ENCODE data around the gene ZBTB46.
"Not testable (repeated sequence)": the region's sequence is repeated elsewhere in the genome, so short reads cannot be mapped to it uniquely, and the experiment has no call there.

ZBTB46 gene

DNA sequence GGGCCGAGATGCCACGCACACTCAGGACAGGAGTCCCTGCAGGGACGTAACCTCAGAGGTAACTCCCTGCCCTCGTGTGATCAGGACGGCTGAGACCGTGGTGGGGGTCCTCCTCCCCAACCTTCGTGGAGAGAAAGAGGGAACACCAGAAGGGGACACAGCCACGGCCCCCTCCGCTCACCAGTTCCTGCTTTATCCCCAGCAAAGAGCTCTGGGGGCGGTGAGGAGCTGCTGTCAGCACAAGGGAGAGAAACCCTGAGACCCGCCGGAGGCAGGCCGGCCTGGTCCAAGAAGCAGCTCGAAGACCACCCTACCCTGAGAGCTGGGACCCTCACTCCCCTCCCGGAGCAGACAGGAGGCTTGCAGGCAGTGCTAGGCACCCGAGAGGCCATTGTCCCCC is 47.1 kb downstream of the ZBTB46 start:
- DNase-seq: no peak

DNA sequence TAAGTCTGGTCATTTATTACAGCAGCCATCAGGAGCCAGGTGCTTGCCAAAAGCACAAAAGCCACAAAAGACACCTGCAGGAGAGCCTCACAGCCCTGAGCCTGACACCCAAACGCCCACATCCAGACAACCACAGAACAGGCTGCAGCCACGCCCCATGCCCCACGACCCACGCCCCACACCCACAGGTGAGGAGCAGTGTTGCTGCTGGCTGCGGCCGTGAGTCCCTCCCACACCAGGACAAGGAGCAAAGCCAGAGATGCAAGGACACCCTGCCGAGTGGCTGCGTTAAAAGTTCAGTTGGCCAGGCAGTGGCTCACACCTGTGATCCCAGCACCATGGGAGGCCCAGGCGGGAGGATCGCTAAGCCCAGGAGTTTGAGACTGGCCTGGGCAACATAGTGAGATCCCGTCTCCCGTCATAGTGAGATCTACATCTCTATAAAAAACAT is 48.5 kb downstream of the ZBTB46 start:
- DNase-seq: no peak

DNA sequence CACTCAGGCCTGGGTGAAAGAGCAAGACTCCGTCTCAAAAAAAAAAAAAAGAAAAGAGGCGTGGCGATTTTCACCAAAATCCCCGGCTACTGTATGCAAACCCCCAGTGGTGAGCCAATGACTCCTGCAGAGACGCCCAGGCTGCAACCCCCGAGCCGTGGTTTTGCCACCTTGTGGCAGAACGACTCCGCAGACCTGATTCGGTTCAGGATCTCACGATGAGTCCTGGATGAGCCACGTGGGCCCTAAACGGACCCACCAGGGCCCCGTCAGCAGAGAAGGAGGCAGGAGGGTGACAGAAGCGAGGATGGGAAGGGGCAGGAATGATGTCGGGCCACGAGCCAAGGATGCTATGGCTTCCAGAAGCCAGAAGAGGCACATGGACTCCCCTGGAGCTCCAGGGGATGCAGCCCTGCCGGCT is 49.0 kb downstream of the ZBTB46 start:
- DNase-seq: no peak

DNA sequence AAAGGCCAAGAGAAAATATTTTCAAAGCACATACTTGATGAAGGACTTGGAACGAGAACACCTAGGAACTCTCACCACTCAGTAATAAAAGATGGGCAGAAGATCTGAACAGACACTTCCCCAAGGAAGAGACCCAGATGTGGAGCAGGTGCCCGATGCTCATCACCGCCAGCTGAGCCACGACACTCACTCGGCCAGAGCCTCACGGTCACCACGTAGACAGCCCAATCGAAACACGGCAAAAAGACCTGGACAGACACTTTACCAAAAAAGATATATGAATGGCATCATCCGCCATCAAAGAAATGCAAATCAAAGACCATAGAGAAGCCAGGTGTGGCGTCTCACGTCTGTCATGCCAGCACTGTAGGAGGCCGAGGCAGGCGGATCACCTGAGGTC is 49.9 kb downstream of the ZBTB46 start:
- DNase-seq: no peak

DNA sequence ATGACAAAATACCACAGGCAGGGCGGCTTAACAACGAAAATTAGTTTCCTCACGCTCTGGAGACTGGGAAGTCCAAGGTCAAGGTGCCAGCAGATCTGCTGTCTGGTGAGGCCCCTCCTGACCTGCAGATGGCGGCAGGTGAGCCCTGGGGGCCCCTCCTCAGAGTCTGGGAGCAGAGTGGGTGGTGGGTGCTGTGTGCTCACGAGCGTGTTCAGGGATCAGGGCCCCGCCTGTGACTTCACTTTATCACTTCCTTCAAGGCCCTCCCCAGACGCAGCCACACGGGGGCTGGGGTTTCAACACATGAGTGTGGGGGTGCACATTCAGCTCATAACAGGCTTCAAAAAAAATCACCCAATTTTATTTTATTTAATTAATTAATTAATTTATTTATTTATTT is 52.2 kb downstream of the ZBTB46 start:
- no peak for DNase-seq

DNA sequence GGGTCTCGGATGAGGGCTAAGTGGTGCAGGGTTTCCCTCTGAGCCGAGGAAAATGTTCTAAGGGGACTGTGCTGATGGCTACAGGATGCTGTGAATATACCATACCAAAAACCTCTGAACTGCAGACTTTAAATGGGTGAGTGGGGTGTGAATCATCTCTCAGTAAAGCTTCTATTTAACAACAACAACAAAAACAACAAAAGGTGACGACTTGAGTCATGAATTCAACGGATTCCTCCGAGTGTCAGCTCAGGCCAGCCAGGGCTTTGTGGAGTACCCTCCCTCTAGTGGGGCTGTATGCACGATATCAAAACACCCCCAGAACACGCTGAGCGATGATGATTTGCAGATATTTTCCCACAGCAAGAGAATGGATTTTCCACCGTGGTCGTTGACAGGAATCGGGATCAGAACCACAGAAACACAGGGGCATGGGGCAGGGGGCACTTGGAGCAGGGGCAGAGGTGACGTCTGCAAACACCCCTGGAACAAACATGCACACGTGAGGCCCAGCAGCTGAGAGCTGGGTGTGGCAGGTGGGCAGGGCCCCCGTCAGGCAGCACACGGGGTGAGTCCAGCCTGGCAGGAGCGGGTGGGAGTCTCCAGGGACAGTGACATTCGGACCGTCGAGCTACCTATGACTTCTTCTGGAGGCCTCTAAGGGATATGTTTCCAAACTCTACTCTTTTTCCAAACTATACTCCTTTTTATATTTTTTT is 52.9 kb downstream of the ZBTB46 start:
- no peak for DNase-seq

DNA sequence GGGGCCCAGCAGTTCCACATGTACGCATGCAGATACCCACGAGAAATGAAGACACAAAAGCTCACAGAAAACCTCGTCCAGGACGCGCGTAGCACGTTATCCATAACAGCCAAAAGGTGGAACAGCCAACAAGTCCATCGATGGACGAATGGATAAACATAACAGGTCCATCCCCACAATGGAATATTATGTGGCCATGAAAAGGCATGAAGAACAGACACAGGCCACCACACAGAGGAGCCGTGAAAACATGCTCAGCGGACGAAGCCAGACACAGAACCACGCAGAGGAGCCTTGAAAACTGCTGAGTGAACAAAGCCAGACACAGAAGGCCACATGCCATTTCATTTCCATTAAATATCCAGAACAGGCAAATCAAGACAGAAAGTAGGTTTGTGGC is 53.5 kb downstream of the ZBTB46 start:
- no peak for DNase-seq

DNA sequence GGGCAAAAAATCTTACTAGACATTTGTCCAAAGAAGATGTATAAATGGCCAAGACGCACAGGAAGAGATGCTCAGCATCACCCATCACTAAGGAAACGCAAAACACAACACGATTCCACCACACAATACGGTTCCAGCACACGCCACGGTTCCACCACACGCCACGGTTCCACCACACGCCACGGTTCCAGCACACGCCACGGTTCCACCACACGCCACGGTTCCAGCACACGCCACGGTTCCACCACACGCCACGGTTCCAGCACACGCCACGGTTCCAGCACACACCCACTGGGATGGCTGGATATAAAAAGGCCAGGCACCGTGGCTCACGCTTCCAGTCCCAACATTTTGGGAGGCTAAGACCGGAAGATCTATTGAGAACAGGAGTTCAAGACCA is 54.2 kb downstream of the ZBTB46 start:
- not testable (repeated sequence) for DNase-seq

DNA sequence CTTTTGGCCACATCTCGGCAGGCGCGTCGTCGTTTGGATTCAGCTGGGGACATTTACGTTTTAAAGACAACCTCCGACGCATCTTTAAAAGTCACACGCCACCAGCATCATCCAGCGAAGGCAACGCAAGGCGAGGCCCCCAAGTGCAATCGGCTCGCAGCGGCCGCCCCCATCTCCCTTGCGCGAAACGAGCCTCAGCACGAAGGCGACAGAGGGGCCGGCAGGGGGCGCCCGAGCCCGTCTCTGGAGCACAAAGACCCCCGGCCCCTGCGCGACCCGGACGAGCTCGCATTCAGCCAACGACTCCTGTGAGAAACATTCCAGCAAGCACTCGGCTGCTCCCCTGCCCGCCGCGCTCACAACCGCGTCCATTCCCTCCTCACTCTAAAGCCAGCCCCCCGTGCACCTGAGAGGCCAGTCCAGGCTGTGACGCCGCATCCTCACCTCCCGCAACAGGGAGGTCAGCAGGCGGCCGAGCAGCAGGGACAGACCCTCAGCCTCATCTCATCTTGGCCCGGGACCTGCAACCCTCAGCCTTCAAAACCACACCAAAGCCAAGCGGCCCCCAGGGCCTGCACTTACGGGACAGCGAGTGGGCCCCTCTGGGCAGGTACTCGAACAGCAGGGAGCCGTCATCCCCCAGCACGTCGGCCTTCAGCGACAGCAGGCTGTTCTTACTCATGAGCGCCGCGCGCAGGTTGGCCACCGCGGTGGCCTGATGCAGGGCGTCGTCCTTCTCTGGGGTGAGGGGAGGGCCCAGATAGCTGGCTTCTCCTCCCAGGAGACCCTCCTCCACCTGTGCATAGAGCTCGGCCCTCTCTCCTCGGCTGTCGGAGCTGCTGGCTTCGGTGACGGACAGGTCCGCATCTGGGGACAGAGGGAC is 55.7 kb downstream of the ZBTB46 start:
- no peak for DNase-seq

DNA sequence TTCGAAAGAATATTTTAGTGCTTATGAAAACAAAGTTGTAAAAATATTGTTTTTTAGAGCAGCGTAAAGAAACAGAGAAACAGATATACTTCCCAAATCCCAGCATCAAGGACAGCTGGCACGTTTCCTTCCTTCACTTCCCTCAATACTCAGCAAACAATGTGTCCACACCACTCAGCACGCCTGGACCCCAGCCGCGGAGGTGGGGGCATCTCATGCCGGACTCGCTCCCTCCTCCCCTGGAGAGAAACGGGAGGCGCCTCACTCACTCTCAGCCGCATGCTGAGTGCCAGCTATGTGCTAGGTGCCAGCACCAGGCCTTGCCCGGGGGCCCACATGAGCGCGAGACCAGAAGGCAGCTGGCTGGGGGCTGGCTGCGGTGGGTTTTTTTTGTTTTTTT is 56.8 kb downstream of the ZBTB46 start:
- DNase-seq: no peak

DNA sequence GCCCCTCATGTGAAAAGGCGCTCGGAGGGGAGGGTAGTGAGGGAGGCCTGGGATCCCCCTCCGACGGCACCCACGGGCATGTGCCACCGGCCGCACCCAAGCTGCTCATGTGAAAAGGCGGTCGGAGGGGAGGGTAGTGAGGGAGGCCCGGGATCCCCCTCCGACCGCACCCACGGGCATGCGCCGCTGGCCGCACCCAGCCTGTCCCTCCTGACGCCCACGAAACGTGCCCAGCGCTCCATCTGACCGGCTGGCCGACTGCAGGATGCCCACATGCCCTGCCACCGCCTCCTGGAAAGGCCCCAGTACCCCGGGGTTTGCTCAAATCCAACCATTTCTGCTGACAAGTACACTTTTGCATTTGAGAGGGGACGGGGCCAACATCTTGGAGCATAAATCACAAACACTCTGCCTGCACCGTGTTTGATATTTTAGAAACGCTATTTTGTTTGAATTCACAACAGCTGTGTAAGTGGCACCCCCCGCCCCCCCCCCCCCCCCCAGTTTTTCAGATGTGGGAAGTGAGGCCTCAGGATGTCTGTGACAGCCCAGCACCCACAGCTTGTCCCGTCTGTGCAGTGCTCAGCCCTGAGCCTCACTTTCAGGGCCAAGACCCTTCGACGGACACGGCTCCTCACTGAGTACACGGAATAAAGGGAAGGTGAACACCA is 57.4 kb downstream of the ZBTB46 start:
- no peak for DNase-seq

DNA sequence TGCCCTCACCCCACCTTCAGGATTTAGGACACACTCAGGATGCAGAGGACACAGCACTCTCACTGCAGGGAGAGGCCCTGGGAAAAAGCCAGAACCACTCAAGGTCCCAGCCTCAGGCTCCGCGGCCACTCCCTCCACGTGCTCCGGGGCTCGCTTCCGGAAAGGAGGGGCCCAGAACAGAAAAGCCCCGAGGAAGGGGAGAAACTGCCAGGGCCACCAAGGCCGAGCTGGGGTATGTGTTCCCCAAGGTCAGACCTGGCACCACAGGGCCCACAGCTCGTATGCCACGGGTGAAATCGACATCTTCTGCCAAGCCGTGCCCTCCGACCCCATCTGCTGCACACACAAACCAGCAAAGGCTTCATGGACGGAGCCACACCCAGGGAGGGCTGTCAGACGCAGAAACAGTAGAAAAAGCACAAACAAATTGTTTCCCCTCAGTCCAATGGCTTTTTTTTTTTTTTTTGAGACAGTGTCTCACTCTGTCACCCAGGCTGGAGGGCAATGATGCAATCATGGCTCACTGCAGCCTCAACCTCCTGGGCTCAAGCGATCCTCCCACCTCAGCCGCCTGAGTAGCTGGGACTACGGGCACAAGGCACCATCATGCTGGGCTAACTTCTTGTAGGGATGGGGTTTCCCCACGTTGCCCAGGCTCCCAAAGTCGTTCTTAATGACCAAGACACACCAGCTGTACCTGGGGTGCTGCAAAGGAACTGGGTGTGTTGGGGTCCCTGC is 58.1 kb downstream of the ZBTB46 start:
- no peak for DNase-seq

DNA sequence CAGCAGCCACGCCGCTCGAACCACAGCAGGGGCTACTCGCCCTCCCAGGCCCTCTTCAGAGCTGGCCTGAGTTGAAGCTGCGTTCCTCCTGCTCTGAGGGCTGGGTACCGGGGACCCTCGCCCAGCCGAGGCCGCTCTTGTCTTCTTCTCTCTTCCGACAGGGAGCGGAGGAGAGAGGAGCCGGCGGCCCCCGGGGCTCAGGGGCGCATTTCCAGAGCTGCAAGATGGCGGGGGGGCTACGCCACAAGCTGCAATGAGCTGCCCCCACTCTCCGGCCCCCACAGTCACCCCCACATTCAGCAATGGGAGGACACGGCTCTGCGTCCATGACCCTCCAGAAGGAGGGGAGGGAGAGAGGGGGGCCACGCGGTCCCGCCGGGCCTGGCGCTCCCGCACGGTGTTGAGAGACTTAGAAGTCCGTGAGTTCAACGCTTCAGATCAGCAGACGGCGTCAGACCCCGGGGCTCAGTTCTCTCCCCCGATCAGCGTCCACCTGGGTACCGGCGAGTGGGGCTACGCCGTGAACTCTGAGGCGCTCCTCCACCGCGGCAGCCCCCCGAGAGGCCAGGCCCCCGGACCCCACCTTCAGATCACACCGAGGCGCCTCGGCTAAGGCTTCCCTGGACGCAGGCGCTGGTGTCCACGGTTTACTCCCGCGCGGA is 59.9 kb downstream of the ZBTB46 start:
- DNase-seq: no peak

DNA sequence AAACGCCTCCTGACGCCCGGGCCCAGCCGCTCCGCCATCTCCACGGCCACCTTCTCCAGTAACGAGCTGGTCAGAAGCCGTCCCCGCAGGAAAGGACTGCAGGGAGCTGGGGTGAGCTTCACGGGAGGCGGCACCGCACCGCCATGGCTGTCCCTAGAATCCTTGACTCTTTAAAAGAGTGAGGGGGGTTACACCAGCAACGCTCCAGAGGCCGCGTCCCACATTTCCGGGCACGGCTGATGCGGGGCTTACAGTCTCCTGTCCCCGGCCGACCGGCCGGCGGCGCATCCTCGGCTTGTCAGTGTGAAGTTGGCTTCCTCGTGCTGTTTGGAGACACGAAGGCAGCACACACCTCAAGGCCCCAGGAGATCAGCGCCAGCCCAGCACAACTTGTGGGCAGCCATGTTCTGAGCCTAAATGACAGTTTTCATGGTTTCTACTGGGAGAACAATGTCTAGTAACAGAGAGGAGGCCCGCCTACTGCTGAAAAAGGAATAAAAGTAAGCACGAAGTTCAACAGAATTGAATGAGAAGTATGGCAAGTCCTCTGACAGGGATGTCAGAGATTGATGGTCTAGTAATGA is 61.1 kb downstream of the ZBTB46 start:
- DNase-seq: no peak

DNA sequence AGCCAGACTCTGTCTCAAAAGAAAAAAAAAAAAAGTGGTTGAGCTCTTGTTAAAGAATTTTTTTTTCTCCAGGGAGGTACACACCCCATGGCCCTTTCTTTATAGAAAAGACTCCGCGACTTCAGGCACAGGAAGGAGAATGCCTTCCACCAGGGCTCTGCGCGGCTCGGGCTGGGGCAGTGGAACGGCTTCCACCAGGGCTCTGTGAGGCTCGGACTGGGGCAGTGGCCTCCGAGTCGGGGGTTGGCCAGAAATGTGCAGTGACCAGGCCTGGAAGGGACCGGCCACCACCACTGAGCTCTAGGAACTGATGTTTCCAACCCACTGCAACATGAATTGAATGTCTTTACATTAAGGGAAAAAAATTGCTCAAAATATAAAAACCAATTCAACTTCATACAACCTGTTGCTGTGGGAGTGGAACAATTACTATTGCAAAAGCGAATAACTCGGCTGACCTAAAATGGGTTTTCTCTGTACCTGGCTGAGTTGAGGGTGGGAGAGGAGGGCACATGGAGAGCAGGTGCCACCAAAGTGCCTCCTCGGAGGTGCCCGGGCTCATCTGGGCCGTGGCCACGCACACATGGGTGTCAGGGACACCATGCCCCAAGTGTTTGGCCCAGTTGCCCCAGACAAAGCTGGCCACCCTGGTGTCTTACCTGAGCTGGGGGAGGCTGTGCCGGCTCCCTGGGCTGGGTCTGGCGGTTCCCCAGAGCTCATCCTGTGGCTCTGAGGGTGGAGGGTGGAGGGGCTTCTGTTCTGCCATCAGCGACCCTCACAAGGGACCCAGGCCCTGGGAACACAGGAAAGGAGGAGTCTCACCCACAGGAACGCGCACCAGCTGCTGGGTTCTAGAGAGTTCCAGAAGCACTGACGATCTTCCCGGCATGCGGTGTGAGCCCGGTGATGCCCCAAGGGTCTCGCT is 62.2 kb downstream of the ZBTB46 start:
- no peak for DNase-seq

DNA sequence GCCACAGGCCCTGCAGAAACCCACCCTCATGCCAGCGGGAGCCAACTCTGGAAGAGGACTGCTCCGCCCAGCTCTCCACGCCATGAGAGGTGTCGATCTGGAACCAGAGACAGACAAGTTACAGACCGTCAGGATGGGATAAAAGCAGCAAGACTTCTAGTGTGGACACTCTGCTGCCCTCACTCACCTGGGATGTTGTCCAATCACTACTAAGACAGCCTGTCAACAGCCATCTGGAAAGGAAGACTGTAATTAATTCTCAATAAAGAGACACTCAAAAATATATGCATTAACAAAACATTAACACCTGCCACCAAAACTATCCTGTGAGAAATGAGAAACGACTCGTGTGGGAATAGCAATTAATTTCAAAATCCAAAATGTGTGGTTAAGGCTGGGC is 63.2 kb downstream of the ZBTB46 start:
- no peak for DNase-seq

DNA sequence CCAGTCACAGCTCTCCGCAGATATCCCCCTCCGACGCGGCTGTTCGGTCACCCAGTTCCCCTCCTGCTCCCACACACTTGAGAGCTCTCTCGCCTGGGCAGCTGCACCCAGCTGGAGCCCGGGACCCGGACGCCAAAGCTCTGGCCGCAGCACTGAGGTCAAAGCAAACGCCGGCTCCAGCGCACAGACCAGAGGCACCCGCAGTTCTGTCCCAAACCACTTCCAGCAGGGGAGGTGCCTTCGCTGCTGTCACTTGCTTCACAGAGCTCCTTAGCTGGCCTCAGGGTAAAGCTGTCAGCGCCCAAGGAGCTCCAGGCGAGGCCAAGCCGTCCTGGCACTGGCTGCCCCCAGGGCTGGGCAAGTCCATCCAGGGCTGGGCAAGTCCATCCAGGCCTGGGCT is 63.6 kb downstream of the ZBTB46 start:
- no peak for DNase-seq

DNA sequence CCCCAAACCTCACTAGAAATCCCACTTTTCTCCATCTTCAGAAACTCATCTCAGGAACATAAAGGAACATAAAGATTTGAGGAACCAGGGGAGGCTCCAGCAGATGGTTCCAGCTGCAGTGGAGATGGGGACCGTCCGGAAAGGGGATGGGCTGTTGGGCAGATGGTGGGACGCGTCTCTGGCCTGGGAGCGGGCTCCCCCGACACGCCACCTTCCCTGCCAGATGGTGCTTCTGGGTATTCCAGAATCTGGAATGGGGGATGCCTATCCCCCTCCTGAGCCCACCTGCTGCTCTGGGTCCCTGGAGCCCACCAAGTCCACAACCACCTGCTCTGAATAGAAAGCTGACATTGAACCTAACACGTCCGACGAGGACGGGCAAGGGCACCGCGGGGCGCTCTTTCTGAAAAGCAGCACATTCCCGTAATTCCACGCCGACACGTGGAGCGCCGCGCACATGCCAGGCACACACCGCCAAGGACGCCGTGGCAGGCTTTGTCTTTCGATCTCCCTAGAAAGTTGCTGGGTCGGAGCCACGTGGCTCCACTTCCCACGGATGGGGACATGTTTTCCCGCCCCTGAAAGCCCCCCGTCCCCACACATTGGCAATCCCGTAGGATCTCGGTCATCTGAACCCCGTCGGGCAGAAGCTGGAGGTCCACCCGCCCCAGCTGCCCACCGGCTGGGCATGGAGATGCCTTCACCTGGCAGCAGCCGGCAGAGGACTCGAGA is 64.2 kb downstream of the ZBTB46 start:
- no peak for DNase-seq

DNA sequence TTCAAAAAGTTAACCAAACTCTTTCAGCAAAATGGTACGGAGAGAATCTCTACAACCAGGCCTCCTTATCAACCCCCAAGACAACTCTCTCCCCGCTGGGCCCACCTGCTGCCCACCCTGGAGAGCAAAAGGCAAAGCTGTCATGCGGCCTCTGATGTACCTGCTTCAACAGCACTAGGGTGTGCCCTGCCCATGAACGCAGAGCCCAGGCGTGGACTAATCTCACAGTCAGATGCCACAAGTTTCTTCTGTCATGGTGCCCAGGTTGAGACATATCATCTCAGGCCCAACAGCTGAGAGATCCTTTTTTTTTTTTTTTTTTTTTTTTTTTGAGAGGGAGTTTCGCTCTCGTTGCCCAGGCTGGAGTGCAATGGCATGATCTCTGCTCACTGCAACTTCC is 65.2 kb downstream of the ZBTB46 start:
- DNase-seq: no peak

All from NCI-H187 treated with DMSO at 0.1 percent for 48 hours (cell line).